ENCODE results near the gene NR4A1. TPM values are rescaled to one million over a fixed set of nuclear protein-coding genes. Genes with fewer than 3 reads are reported as not detected.
"Not testable (repeated sequence)": the region's sequence is repeated elsewhere in the genome, so short reads cannot be mapped to it uniquely, and the experiment has no call there.

The NR4A1 gene
- total RNA-seq, 2 donors from 2014 or later: 17.7 to 18.4 TPM

- Mint-ChIP-seq H3K9me3 (no peaks in the 10 kb centered on the region), H3K36me3 (ENCODE audit: low read depth) (no peaks in the 10 kb centered on the region), H3K27ac (no peak overlapping the region), H3K4me1 (no peaks in the 10 kb centered on the region), H3K27me3 (ENCODE audit: insufficient read depth) (peaks cover 31% of the 10 kb centered on the region), H3K4me3 (no peak overlapping the region)
- H3K9ac ChIP-seq (ENCODE audit: extremely low read depth, low read length, poor library complexity, severe bottlenecking): no peak overlapping the region
- TF ChIP-seq CTCF (conservative IDR thresholded peaks at IDR 0.05): no peak
- no peaks in the 10 kb centered on the region for H3K4me1 ChIP-seq (ENCODE audit: control insufficient read depth, insufficient read depth, low read length)
- H3K4me3 ChIP-seq (ENCODE audit: low read length): no peak overlapping the region
- peaks cover 9% of the 10 kb centered on the region for H3K27me3 ChIP-seq (ENCODE audit: control insufficient read depth, insufficient read depth, low read length, poor library complexity, severe bottlenecking)
- DNase-seq: no peak
- H3K27ac ChIP-seq (ENCODE audit: low read depth, low read length): no peak overlapping the region
- no peaks in the 10 kb centered on the region for H3K9me3 ChIP-seq (ENCODE audit: control insufficient read depth, low read length)
- no peaks in the 10 kb centered on the region for H3K36me3 ChIP-seq (ENCODE audit: control insufficient read depth, insufficient read depth, low read length)
- 86 to 95% methylated on average over 5 to 11 of the region's 15 CpGs for WGBS, 2 experiments (ENCODE audit: insufficient coverage in 1 of 2, insufficient read length in 1 of 2)
Measured at GRCh38 chr12:52096332-52097044, 45.2 kb downstream of the NR4A1 start.

- no peak for DNase-seq
Measured at GRCh38 chr12:52097045-52097666, 45.9 kb downstream of the NR4A1 start.

GRCh38 chr12:52104431-52105089 lies 53.3 kb downstream of the NR4A1 start:
- not testable (repeated sequence) for H3K27ac ChIP-seq (ENCODE audit: low read depth, low read length); H3K36me3 ChIP-seq (ENCODE audit: control insufficient read depth, insufficient read depth, low read length); H3K4me3 ChIP-seq (ENCODE audit: low read length); DNase-seq; H3K9me3 Mint-ChIP-seq; H3K4me1 ChIP-seq (ENCODE audit: control insufficient read depth, insufficient read depth, low read length); H3K27ac Mint-ChIP-seq; H3K4me1 Mint-ChIP-seq; H3K9me3 ChIP-seq (ENCODE audit: control insufficient read depth, low read length); H3K9ac ChIP-seq (ENCODE audit: extremely low read depth, low read length, poor library complexity, severe bottlenecking); H3K4me3 Mint-ChIP-seq; H3K36me3 Mint-ChIP-seq (ENCODE audit: low read depth)
- 69 to 76% methylated on average over 8 to 10 of the region's 10 CpGs for WGBS, 2 experiments (ENCODE audit: insufficient coverage in 1 of 2, insufficient read length in 1 of 2)
- H3K27me3 ChIP-seq (ENCODE audit: control insufficient read depth, insufficient read depth, low read length, poor library complexity, severe bottlenecking): peaks cover 14% of the 10 kb centered on the region
- peaks cover 44% of the 10 kb centered on the region for H3K27me3 Mint-ChIP-seq (ENCODE audit: insufficient read depth)

More at GRCh38 chr12:52097045-52097666, 45.9 kb downstream of the NR4A1 start:
- Mint-ChIP-seq H3K4me1 (no peaks in the 10 kb centered on the region), H3K9me3 (no peaks in the 10 kb centered on the region), H3K4me3 (no peak overlapping the region), H3K27ac (no peak overlapping the region), H3K27me3 (ENCODE audit: insufficient read depth) (peaks cover 28% of the 10 kb centered on the region), H3K36me3 (ENCODE audit: low read depth) (no peaks in the 10 kb centered on the region)
- WGBS, 2 experiments (ENCODE audit: insufficient coverage in 1 of 2, insufficient read length in 1 of 2): 81 to 90% methylated on average over 8 to 20 of the region's 21 CpGs
- Histone ChIP-seq H3K4me1 (ENCODE audit: control insufficient read depth, insufficient read depth, low read length) (no peaks in the 10 kb centered on the region), H3K36me3 (ENCODE audit: control insufficient read depth, insufficient read depth, low read length) (no peaks in the 10 kb centered on the region), H3K9me3 (ENCODE audit: control insufficient read depth, low read length) (no peaks in the 10 kb centered on the region), H3K27me3 (ENCODE audit: control insufficient read depth, insufficient read depth, low read length, poor library complexity, severe bottlenecking) (peaks cover 9% of the 10 kb centered on the region), H3K27ac (ENCODE audit: low read depth, low read length) (no peak overlapping the region), H3K4me3 (ENCODE audit: low read length) (no peak overlapping the region), H3K9ac (ENCODE audit: extremely low read depth, low read length, poor library complexity, severe bottlenecking) (no peak overlapping the region)
- no peak for TF ChIP-seq CTCF (conservative IDR thresholded peaks at IDR 0.05)

Other genes starting within 250 kb of the NR4A1 start
- gene FIGNL2, start 202.7 kb upstream of the NR4A1 start, total RNA-seq: 10 to 100 TPM; 10.5 to 17.7 TPM
- under 1 TPM in 1 of 2 donors, not detected in 1; 0.46 TPM for gene ANKRD33, start 163.3 kb upstream of the NR4A1 start, total RNA-seq
- under 1 TPM; 0.42 to 0.64 TPM for gene ACVRL1, start 143.9 kb upstream of the NR4A1 start, total RNA-seq
- 10 to 100 TPM; 48.6 to 59.3 TPM for gene ACVR1B, start 99.7 kb upstream of the NR4A1 start, total RNA-seq
- 1 to 10 TPM; 4.4 to 9.1 TPM for gene TAMALIN, start 44.5 kb upstream of the NR4A1 start, total RNA-seq
- 10 to 100 TPM; 32.1 TPM for gene ATG101, start 18.5 kb downstream of the NR4A1 start, total RNA-seq
- not detected for gene SMIM41, start 28.3 kb downstream of the NR4A1 start, total RNA-seq
- under 1 TPM; 0.07 to 0.09 TPM for gene KRT80, start 140.6 kb downstream of the NR4A1 start, total RNA-seq
- 1 to 10 TPM in 1 of 2 donors, not detected in 1; 1.5 TPM for gene KRT7, start 181.8 kb downstream of the NR4A1 start, total RNA-seq
- not detected for gene KRT86, start 223.2 kb downstream of the NR4A1 start, total RNA-seq
- gene KRT81, start 240.1 kb downstream of the NR4A1 start, total RNA-seq: not detected

All from endodermal cell (in vitro differentiated cells).